IPS DF 4.7 (cell line): Measurements from ENCODE around the gene HYAL2.
"Not testable (repeated sequence)": the region's sequence is repeated elsewhere in the genome, so short reads cannot be mapped to it uniquely, and the experiment has no call there.

ENCODE experiments used
- DNase-seq: peaks from one replicate; pipeline ENCODE4 v3.0.0-alpha.2; 2013; ENCODE audit warnings: low spot score; ENCODE audit errors: extremely low read depth

The HYAL2 gene

DNA sequence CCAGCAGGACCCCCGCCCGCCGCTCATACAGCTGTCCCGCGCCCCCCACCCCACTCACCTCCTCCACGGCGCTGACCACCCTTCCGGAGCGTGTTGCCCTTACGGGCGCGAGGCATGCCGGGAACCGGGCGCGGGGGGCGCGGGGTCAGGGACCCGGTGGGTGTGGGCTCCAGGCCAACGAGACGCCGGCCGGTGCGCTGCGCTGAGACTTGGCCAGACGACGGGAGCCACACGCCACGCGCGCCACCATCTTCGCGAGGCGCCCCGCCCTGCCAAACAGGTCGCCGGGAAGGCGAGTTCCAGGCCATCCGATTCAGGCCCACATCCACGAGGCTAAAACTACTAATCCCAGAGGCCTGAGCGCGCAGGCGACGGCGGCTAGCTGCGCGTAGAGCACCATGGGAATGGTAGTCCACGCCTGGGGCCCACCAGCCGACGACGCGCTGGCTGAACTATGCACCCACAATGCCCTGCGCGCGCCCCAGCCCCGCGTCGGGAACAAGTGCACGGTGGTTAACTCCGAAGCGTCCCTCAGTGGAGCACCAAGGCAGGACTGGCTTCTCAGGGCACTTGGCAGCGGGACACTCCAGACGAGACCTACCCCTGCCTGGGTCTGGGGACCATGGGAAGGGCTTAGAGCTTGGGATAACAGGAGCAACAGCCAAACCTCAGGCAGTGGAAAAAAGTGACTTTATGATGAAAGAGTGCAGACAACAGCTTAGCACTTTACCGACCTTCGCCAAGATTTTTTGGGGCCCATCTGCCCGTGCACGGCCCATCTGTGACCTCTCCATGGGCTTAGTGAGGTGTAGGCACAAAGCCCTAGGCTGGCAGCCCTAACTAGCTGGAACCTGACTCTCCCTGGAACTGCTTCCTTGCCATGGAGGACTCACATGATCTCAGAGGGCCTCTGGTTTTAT lies 30.1 kb downstream of the HYAL2 start, which contains the start of gene IFRD2:
TSS of gene IFRD2 (minus strand) at position 271 of the 920 bp plus-strand sequence. CDS start at position 116, 155 bp downstream.
- no peak for DNase-seq

DNA sequence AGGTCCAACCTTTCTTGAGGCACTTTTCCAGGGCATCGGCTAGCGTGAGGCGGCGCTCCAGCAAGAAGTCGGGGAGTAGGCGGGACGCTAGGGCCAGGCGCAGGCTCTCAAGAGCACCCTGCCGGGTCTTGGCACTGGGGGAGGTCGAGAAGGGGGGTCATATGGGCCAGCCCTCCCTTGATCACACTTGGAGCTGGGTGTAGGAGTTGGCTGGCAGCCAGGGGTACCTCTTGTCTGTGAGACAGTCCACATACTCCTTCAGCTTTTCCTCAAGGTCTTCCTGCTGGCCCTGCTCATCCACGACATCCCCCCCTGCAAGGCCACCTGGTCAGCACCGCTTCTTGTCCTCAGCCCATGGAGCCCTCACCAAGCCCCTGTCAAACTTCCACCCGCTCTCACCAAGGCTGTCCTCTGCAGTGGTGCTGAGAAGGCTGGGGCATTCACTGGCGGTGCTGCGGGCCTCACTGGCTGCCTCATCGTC lies 32.3 kb downstream of the HYAL2 start:
- no peak for DNase-seq

DNA sequence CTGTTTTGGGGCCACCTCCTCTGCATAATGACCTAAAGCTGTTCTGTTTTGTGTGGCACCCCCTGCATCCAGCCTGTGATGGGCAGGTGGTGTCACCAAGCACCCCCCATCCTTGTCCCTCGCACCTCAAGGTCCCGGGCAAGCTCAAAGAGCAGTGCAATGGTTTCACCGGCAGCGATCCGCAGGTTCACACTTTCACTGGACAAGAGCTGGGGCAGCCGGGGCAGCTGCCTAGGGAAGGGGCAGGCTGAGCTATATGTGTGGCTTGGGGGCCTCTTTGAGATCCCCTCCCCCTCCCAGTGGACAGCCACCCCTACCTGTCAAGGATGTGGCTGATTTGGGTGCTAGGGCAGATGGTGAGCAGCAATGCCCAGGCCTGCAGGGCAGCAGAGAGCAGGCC lies 33.4 kb downstream of the HYAL2 start:
- no peak for DNase-seq

DNA sequence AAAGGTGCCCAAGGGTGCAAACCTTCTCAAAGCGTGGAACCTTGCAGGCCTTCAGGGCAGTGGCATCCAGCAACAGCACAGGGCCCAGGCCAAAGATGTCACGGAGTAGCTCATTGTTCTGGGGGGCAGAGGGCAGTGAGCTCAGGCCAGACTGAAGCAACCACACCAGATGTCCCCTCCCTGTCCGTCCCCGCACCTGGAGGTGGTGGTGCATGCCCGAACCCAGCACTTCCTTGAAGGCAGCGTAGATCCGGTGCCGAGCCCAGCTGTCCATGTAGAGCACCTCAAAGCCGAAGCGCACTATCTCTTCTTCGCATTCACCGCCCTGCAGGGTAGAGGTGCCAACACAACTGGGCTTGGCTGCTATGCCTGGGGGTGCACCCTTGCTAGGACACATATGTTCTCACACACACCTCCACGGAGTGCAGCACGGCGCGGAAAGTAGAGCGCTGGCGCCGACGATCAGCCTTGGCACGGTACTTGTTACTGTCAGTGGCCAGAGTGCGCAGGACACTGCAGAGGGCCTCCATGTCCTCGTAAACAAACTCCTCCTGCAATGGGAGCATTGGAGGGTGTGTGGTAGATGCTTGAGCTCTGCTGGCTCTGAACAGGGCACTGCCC lies 34.0 kb downstream of the HYAL2 start:
- DNase-seq: no peak

DNA sequence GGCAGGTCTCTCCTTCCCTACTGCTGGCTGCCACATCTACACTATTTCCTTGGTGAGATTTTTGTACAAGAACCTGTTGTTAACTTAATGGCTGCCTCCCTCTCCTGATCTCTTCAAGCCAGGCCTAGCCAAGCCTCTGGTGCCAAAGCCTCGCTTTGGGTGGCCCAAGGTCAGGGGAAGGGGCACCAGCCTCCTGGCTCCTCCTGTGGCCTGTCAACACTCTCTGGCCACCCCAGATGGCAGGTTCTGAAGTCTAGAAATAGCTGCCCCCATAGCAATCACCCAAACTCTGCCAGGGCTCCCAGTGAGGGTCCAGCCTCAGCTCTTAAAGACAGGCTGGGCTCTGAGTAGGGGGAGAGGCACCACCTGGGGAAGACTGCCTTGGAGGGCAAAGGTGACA lies 35.3 kb downstream of the HYAL2 start:
- DNase-seq: no peak

DNA sequence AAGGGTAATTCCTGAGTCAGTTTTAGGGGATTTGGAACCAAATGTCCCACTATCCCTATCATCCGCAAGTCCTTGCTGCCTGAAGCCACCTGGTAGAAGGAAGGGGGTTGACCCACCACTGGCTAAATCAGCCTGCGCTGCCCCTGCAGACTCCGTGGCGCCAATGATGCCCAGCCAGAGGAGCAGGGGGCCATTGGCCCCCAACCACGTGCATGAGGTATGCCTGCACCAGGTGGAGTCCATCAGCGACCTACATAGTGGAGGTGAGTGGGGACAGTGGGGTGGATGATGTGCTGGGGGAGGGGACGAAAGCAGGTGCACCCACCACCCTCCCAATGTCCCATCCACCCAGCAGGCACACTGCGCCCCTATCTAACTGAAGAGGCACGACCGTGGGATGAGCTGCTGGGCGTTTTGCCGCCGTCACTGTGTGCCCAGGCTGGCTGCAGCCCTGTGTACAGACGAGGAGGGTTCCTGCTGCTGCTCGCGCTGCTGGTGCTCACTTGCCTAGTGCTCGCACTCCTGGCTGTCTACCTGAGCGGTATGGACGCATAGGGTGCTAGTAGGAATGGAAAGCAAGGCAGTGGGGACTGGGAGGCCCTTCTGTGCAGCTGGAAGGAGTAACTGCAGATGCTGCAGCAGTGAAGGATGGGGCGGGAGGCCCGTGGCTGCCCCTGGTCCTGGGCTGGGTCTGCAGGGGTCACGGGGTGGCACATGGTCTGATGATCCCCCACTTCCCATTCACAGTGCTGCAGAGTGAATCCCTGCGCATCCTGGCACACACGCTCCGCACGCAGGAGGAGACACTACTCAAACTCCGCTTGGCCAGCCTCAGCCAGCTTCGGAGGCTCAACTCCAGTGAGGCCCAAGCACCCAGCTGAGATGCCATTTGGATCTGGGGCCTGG lies 36.0 kb downstream of the HYAL2 start:
- no peak for DNase-seq

DNA sequence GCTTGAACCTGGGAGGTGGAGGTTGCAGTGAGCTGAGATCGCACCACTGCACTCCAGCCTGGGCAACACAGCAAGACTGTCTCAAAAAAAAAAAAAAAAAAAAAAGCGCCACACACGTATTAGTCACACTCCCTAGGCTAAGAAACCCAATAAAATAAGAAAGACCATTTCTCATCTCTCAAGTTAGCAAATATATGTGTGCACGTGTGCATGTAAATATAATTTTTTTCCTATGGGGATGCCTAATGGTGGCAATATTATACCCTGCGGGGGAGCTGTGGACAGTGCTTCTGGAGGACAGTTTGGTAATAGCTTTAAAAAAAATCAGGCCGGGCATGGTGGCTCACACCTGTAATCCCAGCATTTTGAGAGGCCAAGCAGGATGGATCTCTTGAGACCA lies 38.4 kb downstream of the HYAL2 start:
- not testable (repeated sequence) for DNase-seq

DNA sequence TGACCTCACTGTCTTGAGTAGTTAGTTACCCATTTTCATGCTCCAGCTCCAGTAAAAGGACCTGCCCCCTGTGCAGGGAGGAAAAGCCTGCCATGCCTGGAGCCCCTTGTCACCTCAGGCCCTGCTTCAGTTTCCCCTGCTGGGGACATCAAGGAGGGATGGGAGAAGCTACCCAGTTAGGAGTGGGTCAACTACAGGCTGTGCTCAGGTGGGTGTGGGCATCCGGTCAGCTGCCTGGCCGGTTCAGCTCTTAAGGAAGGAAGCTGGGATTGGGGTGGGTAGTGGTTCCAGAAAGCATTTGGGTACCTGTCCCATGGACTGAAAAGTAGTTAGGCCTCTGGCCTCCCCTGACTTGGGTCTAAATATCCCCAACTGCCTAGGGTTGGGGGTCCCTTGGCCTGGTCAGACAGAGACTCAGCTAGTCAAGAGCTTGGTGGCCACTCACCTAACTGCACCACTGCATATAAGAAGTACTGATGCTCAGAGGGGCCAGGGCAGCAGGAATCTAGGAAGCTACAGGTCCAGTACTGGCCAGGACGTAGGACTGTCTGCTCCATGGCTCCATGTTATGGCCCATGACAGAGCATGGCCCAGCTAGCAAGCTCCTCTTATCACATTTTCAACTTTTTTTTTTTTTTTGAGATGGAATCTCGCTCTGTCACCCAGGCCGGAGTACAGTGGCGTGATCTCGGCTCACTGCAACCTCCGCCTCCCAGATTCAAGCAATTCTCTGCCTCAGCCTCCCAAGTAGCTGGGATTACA lies 43.1 kb downstream of the HYAL2 start:
- no peak for DNase-seq

DNA sequence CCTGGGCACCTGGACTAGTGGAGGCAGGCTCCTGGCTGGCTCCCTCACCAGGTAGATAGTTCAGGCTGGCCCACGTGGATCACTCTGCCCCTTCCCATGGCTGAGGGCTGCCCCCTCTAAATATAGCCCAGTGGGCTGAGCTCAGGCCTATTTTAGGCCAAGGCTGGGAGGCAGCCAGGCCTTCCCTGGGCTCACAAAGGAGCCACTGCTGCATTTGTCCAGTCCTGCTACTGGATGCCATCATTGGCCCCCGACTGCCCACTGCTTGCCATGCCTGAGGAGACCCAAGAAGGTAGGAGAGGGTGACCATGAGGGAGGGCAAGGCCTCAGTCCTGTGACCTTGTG lies 43.7 kb downstream of the HYAL2 start, which contains the start of gene LSMEM2:
TSS of gene LSMEM2 (plus strand) at position 208 of the 345 bp plus-strand sequence. CDS start at position 235, 27 bp downstream.
- DNase-seq: no peak

DNA sequence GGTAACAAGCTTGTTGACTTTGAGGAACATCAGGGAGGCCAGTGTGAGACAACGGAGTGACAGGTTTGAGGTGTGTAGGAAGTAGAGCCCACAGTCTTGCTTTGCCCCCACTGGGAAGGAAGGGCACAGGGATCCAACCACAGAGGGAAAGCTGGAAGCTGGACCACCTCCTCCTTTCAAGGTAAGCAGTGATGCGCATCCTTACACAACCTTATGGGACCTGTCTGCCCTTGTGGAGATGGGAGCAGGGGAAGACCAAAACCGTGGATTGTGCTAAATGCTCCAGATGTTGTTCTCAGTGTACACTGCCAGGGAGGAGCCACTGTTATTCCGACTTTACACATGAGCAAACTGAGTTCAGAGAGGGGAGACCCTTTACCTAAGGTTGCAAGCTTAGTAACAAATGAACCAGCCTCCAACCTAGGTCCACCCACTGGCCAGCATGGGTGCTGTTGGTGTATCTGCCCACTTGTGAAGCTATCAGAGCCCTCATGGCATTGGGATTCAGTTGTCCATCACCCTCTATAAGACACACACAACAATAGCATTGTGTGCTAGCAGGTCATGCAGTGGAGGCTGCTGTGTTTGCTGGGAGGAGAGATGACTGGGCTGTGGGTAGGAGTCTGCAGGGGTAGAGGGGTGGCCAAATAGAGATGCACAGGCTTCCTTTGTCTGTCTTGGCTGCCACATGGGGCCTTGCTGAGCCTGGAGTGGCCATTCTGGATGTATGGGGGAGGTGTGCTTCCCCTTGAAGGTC lies 44.2 kb downstream of the HYAL2 start:
- no peak for DNase-seq

DNA sequence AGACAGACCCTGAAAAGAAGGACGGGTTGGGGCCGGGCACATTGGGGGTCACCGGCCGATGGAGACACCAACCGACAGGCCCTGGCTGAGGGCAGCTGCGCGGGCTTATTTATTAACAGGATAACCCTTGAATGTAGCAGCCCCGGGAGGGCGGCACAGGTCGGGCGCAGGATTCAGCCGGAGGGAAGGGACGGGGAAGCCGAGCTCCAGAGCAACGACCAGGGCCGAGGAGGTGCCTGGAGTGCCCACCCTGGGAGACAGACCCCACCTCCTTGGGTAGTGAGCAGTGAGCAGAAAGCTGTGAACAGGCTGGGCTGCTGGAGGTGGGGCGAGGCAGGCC lies 45.8 kb downstream of the HYAL2 start:
- no peak for DNase-seq

DNA sequence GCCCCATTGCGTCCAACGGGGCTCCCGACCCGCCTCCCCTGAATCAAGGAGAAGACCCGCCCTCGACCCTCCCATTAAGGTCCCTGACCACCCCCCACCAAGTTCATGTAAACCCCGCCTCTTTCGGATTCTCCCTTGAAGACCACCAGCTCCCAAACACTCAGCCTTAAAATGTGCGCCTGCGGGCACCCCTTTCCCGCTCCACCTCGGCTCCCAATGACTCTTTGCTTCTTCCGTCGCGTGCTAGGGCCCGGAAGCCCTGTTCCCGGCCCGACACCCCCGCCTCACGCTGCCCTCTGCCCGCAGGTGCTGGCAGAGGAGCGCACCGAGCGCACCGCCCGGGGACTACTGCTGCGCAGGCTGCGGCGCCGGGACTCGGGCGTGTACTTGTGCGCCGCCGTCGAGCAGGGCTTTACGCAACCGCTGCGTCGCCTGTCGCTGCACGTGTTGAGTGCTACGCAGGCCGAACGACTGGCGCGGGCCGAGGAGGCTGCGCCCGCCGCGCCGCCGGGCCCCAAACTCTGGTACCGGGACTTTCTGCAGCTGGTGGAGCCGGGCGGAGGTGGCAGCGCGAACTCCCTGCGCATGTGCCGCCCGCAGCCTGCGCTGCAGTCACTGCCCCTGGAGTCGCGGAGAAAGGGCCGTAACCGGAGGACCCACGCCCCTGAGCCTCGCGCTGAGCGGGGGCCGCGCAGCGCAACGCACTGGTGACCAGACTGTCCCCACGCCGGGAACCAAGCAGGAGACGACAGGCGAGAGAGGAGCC lies 46.4 kb downstream of the HYAL2 start:
- no peak for DNase-seq

DNA sequence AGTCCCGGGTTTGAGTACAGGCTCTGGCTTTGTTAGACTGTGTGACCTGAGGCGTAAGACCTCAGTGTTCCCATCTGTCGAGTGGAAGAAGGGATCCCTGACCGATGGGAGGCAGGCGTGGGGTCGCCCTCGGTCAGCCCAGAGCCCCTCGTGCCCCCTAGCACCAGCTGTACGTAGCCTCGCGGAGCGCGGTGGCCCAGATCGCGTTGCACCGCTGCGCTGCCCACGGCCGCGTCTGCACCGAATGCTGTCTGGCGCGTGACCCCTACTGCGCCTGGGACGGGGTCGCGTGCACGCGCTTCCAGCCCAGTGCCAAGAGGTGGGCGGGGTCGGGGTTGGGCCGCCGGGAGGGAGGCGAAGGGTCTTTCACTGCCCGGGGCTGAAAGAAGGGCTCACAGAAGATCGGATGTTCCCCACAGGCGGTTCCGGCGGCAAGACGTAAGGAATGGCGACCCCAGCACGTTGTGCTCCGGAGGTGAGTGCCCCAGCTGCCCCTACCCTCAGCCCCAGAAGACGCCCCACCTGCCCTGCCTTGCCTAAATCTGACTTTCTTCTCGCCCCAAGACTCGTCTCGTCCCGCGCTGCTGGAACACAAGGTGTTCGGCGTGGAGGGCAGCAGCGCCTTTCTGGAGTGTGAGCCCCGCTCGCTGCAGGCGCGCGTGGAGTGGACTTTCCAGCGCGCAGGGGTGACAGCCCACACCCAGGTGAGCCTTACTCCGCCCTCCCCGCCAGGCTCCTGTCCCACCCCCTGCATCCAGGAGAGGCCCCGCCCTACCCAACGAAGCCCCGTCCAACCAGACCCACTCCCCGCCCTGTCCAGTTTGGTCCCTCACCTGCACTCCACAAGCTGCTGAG lies 47.2 kb downstream of the HYAL2 start:
- no peak for DNase-seq

DNA sequence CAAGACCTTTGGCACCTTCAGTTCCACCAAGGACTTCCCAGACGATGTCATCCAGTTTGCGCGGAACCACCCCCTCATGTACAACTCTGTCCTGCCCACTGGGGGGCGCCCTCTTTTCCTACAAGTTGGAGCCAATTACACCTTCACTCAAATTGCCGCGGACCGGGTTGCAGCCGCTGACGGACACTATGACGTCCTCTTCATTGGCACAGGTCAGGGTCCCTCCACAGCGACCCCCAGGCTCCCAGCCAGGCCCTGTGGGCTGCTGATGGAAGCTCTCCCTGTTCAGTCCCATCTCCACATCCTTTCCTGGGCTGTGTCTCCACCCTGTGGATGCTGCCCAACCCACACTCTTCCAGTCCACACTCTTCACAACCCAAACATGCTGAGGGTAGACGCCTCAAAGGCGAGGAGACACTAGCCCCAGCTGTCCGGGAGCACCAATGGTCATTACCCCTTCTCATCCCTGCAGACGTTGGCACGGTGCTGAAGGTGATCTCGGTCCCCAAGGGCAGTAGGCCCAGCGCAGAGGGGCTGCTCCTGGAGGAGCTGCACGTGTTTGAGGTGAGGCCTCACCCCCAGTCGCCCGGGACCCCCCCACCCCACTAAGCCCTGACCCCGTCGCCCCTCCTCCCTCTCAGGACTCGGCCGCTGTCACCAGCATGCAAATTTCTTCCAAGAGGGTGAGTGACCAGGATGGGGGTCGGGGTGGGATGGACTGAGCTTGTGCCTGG lies 48.0 kb downstream of the HYAL2 start:
- DNase-seq: no peak

DNA sequence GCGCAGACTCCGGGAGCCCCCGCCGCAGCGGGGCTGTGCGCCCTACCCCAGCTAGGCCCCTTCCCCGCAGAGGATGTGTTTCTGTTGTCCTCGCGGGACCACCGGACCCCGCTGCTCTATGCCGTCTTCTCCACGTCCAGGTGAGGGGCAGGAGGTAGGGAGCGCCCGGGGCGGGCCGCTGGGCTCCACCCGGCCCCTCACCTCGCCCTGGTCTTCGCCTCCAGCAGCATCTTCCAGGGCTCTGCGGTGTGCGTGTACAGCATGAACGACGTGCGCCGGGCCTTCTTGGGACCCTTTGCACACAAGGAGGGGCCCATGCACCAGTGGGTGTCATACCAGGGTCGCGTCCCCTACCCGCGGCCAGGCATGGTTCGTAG lies 48.9 kb downstream of the HYAL2 start:
- DNase-seq: no peak

DNA sequence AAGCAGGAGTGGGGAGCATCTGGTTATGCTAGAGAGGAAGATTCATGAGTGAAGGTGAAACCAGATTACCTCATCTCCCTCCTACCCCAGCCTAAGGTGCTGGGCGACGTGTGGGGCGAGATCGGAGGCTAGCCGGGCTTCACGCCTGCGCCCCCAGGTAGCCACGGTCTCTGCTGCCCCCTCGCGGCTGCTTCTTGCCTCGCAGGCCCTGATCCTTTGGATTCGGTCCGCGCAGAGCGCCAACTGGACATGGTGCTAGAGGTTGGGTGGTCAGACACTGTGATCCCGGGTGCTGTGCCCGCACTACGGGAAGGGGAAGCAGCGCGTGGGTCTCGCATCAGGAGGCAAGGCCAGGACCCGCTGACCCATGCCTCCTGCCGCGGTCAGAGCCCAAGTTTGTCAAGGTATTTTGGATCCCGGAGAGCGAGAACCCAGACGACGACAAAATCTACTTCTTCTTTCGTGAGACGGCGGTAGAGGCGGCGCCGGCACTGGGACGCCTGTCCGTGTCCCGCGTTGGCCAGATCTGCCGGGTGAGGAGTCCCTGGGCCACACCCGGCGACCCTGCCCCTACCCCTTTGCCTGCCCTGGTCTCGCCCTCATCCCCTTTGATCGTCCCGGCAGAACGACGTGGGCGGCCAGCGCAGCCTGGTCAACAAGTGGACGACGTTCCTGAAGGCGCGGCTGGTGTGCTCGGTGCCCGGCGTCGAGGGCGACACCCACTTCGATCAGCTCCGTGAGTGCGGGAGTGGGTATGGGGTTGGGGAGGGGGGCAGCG lies 49.4 kb downstream of the HYAL2 start:
- no peak for DNase-seq

DNA sequence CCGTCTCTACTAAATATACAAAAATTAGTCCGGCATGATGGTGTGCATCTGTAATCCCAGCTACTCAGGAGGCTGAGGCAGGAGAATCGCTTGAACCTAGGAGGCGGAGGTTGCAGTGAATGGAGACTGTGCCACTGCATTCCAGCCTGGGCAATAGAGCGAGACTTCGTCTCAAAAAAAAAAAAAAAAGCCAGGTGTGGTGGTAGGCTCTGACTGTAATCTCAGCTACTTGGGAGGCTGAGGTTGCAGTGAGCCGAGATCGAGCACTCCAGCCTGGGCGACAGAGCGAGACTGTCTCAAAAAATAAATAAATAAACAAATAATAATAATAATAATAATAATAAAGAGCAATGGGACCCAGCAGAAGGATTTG lies 50.0 kb downstream of the HYAL2 start:
- not testable (repeated sequence) for DNase-seq
